Astrocyte of the spinal cord (primary cell): ENCODE results near the gene ZNF584.

Experiments used
- DNase-seq: peaks from one replicate; pipeline ENCODE4 v3.0.0; 2011; ENCODE audit warnings: low read depth, low spot score
- H3K4me3 ChIP-seq: 2 replicates; pipeline ENCODE4 v1.5.1; 2011; ENCODE audit warnings: low read depth, mild to moderate bottlenecking, low read length, moderate library complexity
- CTCF ChIP-seq: IDR thresholded peaks from 2 replicates; pipeline ENCODE4 v1.5.1; 2012; ENCODE audit warnings: low read depth, mild to moderate bottlenecking, low read length, inconsistent platforms
- in situ Hi-C: cut with HindIII; loops from 2 replicates; pipeline ENCODE4 v1.10.0; 2017; ENCODE audit warnings: low sequenced_read_pairs

The ZNF584 gene

GRCh38 chr19:58394821-58395219 is 13.6 kb upstream of the ZNF584 start:
- DNase-seq, result no peak
- no peak for TF ChIP-seq CTCF
- in situ Hi-C loops, result no loop called here
- H3K4me3 ChIP-seq, result no peak overlapping the region

- TF ChIP-seq CTCF, result no peak
- H3K4me3 ChIP-seq, result no peak within 1 kb of the TSS
- no peak for DNase-seq
- in situ Hi-C loops, result no loop called here
These were observed 13.1 kb upstream of the ZNF584 start, which contains the start of gene RNF225 for GRCh38 chr19:58395220-58395978. Gene RNF225 (plus strand): TSS chr19:58395656. CDS start chr19:58396090, 434 bp downstream.

- in situ Hi-C loops, result no loop called here
- no peak overlapping the region for H3K4me3 ChIP-seq
- DNase-seq, result no peak
- TF ChIP-seq CTCF, result no peak
These were observed 12.3 kb upstream of the ZNF584 start for GRCh38 chr19:58395979-58396627.

- no peak overlapping the region for H3K4me3 ChIP-seq
- DNase-seq, result no peak
- no peak for TF ChIP-seq CTCF
- in situ Hi-C loops, result no loop called here
These were observed 11.5 kb upstream of the ZNF584 start for GRCh38 chr19:58396691-58397532.

- H3K4me3 ChIP-seq, result no peak overlapping the region
- no peak for TF ChIP-seq CTCF
- DNase-seq, result no peak
- in situ Hi-C loops, result no loop called here
These were observed 10.9 kb upstream of the ZNF584 start for GRCh38 chr19:58397533-58398037.

- DNase-seq, result no peak
- H3K4me3 ChIP-seq, result no peak overlapping the region
- TF ChIP-seq CTCF, result no peak
- in situ Hi-C loops, result no loop called here
These were observed 10.4 kb upstream of the ZNF584 start for GRCh38 chr19:58398087-58398486.
